HT1080 (cell line): ENCODE results near the gene RHOG. TPM values are rescaled to one million over a fixed set of nuclear protein-coding genes. Genes with fewer than 3 reads are reported as not detected.
"Not testable (repeated sequence)": the region's sequence is repeated elsewhere in the genome, so short reads cannot be mapped to it uniquely, and the experiment has no call there.

Experiments used
- DNase-seq: peaks from one replicate; pipeline ENCODE4 v3.0.0-alpha.2; 2015; ENCODE audit warnings: low read depth
- polyA plus RNA-seq, 2 experiments: library from polyadenylated mRNA; depleted of rRNA; stranded (reverse); fragments of >200 nt; gene quantifications; 2 replicates each; pipeline ENCODE4 v1.2.3, GENCODE V29; 2015
- total RNA-seq: library from RNA; depleted of rRNA; stranded (reverse); fragments of >200 nt; shearing (Covaris generic); gene quantifications from 2 replicates; pipeline ENCODE4 v1.2.3, GENCODE V29; 2014; rRNA removed

RHOG gene
- total RNA-seq, result 55.9 and 98.7 TPM in 2 replicates
- 126 and 148 TPM in 2 replicates for polyA plus RNA-seq (2015; cell fraction: cytosol; rRNA removed)
- 38.0 and 43.6 TPM in 2 replicates for polyA plus RNA-seq (2015; cell fraction: nucleus; rRNA removed)

DNA sequence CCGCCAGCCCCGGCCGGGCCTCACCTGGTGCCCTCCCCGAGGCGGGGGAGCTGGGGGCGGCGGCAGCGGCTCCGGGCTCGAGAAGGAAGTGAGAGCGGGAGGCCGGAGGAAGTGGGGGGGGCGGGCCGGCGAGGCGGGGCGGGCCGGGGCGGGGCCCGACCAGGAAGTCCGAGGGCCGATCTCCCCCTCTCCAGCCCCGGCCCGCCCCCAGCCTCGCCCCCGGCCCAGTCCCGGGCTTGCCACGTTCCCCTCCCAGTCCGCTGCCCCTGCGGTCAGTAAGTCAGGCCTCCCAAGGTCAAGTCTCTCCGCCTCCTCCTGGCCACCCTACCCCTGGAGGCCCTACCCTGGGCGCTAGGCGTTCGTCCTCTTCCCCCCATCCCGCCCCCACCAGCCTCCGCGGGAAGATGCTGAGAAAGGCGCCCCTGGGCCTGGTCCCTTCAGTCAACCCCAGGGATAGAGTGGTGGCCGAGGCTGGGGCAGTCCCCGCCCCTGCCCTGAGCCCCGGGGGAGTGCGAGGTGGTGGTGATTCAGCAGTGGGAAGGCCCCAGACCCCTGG is at the start of gene RHOG:
Gene RHOG, minus strand, starts transcription at position 90 of the 556 bp plus-strand sequence. CDS start 12,821 bp downstream, outside the sequence.
- no peak for DNase-seq

DNA sequence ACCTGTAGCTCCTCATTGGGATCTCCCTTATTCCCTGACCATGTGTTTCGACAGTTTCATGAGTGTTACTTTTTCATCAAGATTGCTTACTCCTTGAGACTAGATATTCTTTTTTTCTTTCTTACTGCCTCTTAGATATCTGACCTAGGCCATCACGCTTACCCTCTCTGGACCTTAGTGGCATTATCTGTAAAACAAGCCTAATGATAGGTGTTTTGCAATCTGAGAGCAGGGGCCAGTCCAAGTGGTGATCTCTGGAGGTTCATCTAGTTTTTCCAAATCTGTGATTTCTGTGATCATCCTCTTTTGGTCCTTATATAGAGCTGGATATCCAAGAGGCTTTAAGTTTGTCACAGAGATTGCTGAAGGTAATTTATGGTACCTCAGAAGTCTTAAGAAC is 49.3 kb upstream of the RHOG start:
- no peak for DNase-seq

DNA sequence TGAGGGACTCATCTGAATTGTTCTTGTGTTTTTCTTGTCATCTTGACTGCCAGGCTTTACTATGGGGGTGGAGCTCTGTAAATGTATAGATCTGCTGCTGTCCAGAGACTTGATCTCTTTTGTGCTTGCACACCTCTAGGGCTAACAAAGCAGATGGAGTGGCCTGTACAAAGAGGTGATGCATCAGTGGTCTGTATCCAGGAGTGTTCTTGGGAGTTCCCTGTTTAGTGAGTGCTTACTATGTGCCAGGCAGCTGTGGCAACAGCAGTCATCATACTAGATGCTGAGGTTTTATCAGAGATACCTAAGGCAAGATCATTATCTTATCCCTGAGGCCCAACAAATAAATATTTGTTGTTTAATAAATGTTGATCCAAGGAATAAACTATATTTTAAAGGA is 48.1 kb upstream of the RHOG start:
- no peak for DNase-seq

DNA sequence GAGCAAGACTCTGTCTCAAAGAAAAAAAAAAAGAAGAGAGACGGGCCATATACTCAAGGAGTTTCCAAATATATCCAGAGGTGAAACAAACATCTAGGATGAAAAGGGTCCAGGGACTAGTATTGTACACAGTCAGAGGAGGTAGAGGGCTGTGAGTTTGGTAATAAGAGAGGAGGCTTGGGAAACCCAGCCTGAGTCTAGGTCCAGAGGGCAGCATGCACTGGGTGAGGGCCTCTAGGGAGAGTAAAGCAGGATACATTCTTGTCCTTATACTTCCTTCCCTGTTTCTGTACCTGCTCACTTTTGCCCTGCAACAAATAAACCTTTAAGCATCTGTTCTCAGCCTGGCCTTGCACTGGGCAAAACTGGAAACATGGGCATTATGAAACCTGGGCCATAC is 46.2 kb upstream of the RHOG start:
- no peak for DNase-seq

DNA sequence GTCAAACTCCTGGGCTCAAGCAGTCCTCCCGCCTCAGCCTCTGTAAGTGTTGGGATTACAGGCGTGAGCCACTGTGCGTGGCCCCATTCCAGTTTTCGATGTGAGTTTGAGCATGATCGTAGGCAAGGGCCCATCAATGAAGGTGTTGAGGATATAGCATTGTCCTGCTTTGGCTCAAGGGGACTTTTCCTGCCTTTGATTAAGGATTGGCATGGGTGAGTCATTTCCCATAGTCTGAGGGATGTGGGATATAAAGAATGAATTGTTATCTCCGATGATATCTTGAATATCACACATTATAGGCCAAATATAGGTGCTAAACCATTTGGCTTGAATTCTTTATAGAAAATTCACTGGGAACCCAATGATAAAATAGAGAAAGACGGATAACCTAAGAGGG is 45.1 kb upstream of the RHOG start:
- peak; percentile 89 for DNase-seq

DNA sequence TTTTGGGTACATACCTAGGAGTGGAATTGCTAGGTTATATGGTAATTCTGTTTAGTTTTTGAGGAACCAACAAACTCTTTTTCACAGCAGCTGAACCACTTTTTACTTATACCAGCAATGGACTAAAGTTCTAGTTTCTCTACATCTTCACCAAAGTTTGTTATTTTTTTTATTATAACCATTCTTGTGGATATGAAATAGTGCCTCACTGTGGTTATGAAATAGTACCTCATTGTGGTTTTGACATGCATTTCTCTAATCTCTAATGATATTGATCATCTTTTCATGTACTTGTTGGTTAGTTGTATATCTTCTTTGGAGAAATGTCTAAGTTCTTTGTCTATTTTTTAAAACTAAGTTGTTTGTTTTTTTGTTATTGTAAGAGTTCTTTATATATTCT is 41.9 kb upstream of the RHOG start:
- no peak for DNase-seq

DNA sequence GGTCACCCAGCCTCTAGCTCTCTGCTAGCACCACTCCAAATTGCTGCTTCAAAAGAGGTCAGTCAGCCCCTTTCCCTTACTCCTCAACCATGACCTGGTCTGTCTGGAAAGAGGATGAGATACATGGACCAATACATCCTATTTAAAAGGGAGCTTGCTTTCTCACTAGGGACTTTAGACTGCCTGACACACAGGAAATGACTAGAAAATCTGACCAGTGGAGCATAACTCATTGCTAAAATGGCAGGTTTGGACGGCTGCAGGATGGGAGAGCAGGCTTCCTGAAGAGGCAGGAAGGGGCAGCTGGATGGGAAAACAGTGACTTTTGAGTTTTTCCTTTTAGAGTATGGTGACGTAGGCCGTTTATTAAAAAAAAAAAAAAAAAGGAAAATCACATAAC is 40.0 kb upstream of the RHOG start:
- peak; percentile 83 for DNase-seq

DNA sequence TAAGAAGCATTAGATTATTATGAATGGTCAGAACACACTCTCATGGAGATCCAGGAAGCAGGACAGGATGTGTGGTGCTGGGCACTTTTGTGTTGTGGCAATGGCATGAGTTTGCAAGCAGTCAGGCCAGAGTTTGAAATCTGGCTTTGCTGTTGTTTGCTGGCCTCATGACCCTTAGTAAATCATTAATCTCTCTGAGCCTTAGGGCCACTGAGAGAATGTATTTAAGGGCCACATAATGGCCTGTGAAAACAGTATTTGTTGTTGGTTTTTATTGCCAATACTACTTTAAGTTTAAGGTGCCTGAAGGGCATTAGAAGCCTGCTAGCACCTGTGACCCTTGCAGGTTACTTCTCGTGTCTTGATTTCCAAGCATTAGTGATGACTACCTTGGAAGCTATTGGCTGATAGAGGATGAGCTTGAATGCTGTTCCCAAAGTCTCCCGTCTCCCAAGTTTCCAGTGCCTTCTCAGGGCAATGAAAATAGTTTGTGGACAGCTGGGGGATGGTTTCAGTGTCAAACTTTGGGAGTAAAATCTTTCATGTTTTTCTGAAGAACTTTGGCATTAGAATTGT is 39.3 kb upstream of the RHOG start:
- no peak for DNase-seq

DNA sequence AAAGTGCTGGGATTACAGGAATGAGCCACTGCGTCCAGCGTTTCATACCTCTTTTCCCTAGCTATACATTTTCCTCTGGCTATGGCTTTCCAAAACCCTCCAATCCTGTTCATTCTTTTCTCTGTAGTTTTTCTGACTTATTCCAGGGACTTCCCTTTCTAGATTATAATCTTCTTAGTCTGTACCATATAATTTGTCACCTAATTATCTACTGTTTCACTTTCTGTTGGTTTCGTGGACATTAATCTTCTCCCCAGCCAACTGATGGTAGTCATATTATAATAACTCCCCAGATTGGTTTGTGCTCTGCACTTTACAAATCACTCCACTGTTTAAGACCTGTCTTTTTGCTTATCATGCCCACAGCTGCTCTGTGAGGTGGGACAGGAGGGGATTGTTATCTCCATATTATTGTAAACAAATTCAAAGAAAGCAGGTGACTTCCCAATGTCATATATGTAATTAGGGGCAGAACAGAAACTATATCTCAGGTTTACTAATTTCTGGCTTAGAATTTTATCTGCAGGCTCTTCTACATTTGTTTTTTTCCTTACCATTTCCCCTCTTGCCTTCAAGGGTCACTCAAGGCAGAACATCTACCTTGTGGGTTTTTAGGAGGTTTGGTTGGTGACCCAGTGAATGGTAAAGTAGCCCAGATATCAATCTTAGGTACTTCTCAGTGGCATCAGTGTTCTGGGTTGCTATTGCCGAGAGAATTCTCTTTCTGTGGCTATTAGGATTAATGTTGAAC is 38.6 kb upstream of the RHOG start:
- DNase-seq, result no peak

DNA sequence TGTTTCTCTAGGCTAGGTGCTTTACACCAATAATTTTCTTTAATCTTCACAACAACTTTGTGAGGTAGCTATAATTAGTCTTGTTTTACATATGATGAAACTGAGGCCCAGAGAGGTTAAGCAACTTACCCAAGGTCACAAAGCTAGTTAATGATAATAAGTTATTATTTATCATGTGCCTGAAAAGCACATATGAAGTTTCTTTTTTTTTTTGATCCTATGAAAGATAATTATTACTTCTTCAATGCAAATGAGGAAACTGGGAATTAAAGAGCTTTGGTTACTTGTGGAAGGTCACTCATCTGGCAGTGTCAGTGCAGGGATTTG is 37.5 kb upstream of the RHOG start:
- no peak for DNase-seq

DNA sequence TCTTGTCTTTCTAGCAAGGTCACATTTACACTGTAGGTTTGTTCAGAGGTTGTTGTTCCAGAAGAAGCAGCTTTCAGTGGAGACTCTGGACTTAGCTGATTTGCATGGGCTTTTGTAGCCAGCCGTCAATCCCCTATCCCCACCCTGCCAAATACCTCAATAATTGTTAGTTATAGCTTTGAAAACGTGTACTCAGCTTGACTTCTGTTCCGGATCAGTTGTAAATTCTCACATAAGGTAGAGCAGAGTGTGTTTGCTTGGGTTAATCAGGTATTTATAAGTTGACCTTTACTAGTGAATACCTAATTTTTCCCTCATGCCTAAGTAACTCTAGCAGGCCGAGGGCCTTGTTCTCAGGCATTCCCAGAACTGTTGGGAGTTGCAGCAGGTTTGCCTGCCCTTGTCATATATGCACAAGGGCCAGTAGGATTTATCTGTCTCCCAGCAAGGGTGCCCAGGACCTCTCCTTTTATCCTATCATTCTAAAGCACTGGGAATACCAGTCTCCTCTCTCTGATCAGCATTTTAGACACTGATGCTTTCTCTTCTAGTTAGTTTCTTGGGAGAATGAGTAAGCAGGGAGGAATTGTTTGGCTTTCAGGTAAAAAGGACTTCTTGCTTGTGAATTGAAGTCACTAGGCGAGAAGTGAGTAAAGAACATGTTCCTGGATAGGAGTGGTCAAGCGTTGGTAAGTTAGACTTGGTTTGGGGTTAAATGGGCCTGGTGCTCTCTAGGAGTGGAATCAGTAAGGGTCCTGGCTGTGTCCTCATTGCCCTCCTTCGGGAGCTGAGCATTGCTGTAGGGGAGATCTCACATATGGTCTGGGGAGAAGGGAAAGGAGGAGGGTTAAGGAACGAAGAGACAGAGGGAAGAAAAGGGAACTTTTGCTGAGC is 36.9 kb upstream of the RHOG start:
- no peak for DNase-seq

DNA sequence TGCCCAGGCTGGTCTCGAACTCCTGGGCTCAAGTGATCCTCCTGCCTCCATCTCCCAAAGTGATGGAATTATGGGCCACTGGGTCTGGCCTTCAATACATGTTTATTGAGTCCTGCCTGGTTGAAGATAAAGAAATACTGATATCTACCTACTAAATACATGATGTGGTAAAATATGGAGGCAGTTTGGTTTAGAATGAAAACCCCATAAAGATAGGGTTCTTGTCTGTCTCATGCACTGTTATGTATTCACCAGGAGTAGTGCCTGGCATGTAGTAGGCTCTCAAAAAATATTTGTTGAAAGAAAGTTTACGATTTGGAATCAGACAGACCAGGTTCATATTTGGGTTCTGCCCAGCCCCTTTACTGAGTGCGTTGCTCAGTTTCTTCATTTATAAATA is 35.9 kb upstream of the RHOG start:
- DNase-seq, result no peak

DNA sequence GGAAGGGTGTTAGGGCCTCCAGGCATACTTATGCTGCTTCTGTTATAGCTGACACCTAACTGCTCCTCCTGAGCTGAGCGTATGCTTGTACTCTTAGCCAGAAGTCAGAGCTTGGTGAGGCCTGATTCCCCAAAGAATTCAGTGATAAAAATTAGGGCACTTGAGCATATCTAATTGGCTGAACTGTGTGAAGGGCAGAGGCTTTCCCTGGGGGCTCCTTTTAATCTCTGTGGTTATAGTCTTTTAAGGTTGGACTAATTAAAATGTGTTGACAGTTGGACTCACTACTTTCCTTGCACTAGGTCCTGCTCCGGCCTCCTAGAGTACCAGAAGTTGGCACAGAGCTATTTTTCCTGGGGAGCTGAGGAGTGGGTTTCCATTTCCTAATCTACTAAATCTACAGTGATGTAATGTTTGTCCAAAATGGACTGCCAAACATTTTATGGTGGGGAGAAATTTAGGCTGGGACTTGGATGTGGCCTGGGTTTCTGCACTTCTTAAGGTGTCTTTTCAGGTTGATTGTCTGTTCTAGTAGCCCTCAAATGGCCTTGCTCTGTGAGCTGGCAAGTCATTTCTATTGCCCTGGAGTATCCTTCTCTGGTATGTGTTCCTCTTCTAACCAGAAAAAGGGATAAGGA is 33.1 kb upstream of the RHOG start:
- no peak for DNase-seq

DNA sequence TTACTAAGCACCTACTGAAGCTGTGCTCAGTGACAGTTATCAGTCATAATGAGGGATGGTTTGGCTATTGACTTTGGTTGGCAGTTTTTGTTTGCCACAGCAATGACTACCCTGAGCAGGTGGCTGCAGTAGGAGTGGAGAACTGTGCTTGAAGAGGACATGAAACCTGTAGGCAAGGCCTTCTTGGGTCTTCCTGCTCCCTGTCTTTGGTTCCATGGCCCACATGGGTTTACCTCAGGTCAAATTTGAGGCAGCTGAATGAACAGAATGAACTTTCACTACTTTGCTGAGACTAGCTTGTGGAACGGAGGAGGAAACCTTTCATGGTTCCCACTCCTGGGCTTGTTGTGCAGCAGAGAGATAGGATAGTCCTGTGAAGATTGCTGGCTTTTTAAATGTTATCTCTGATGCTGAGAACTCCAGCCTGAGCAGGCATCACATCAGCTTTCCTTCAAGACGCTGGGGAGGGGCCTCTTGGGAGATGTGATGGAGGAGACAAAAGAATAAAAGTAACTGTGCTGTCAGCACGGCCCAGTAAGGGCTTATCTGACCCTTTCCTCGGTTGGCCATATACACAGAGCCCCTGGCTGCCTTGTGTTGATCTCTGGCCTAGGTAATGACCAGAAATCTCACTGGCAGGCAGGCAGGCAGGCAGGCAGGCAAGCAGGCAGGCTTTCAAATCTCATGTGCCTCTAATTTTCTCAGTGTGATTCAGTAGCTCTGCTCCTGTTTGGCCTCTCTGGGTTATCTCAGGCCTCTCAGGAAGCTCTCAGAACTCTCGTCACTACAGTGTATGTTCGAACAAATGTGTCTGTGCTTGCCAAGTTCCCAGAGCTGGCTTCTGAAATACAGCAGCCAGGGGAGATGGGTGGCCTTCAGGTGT is 26.7 kb upstream of the RHOG start:
- no peak for DNase-seq

DNA sequence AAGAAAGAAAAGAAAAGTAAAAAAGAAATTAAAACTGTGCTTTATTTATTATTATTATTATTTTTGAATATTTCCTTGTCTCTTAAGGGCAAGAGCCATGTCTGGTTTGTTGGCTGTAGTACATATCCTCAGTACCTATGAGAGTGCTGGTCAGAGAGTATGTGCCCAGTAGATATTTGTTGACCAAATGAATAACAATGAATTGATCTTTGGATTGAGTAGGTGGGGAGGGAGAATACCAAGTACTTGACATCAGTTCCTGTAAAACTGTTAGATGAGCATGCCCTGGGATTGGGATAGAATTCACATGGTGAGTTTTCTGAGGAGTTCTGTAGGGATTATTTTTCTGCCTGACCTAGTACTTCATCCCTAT is 26.1 kb upstream of the RHOG start:
- DNase-seq, result no peak

DNA sequence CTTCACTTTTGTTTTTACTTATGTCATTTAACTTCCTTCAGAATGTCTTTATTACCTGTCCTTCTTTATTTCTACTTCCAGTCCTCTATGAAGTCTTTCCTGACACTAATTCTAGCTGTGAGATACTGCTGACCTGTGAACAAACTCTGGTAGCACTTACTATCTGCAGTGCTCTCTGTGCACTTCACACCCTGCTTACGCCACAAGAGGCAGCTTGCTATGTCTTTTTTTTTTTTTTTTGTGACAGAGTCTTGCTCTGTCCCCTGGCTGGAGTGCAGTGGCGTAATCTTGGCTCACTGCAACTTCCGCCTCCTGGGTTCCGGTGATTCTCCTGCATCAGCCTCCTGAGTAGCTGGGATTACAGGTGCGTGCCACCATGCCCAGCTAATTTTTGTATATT is 25.4 kb upstream of the RHOG start:
- no peak for DNase-seq

DNA sequence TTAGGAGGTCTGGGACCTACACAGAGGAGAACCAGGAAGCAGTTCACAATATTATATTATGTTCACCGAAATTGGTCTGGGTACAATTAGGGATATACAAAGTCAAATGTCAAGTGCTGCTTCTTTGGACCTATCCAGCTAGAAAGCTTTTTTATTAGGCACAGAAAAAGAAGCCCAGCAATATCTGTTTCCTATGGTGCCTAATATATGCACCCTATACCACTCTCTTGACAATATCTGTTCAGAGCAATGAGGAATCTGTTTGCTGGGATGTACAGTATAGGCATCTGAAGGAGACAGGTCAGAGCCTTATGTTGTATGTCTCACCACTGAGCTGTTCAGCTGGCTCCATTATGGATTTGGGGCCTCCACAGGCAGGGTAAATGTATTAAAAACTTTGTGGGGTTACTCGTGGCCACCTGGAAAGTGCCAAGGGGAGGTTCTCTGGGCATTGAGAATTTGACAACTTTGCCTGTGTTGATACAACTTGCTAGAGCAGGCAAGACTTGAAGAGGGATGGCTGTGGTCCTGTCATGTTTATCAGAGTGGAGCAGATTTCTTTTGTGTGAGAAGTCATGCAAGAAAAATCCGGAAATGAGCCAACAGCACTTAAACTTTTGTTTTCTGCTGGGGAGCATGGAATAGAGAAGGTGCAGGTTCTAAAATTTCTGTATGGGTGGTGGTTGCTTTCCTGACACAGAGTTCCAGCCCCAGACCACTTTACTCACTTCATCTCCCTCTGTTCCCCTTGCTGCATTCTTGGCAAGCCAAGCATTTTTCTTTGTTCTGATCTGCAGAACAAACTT is 24.8 kb upstream of the RHOG start:
- peak; percentile 76 for DNase-seq

DNA sequence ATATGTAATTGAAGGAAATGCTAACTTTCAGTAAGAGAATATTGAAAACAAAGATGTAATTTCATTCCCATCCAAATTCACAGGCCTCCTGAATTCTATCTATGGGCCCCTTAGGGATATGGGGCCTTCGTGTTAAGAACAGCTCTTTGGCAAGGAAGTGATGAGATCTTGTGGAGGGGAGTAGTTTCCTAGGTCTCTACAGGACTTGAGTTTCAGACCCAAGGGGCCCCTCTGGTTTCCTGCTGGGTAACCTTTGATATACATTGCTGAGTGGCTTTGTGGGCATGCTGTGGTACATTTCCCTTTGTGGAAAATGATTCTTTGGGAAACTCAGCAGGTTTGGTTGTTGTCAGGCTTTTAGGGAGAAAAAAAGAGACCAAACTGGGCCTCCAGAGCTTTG is 20.9 kb upstream of the RHOG start:
- no peak for DNase-seq

DNA sequence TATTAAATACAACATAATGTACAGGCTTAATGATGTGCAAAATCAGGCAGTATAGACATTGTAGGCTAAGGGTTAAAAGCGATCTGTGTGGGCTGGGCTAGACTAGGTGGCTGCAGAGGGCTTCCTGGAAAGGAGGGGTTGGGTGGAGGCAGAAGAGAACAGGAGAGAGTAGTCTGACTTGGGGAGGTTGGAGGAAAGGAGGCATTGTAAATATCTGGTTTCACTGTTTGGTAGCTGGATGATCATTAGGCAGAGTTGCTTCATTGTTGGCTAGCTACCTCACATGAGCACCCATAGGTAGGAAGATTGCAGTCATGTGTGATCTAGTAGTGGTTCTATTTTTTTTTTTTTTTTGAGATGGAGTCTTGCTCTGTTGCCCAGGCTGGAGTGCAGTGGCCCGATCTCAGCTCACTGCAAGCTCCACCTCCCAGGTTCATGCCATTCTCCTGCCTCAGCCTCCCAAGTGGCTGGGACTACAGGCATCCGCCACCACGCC is 20.2 kb upstream of the RHOG start:
- DNase-seq, result not testable (repeated sequence)
